Osteoblast (primary cell): Measurements from ENCODE around the gene SAP25. TPM values are rescaled to one million over a fixed set of nuclear protein-coding genes. Genes with fewer than 3 reads are reported as not detected.

ENCODE experiments used
- DNase-seq: peaks from one replicate; pipeline ENCODE4 v3.0.0; 2011; ENCODE audit warnings: low spot score, mixed read lengths; ENCODE audit not compliant: insufficient read length; ENCODE audit errors: missing footprints
- H2AFZ ChIP-seq: 2 replicates; pipeline ENCODE4 v1.6.0; 2011; ENCODE audit warnings: mild to moderate bottlenecking, low read length
- H3K27ac ChIP-seq: 2 replicates; pipeline ENCODE4 v1.5.1; 2011; ENCODE audit warnings: mild to moderate bottlenecking, low read depth, low read length, moderate library complexity
- H3K27me3 ChIP-seq: 2 replicates; pipeline ENCODE4 v1.6.0; 2012; ENCODE audit warnings: mild to moderate bottlenecking, control low read depth, inconsistent platforms, low read length, moderate library complexity; ENCODE audit not compliant: insufficient read depth
- H3K36me3 ChIP-seq: 2 replicates; pipeline ENCODE4 v1.5.1; 2011; ENCODE audit warnings: mild to moderate bottlenecking, low read length, control low read depth, moderate library complexity; ENCODE audit not compliant: insufficient read depth
- H3K4me1 ChIP-seq: 2 replicates; pipeline ENCODE4 v1.5.1; 2011; ENCODE audit warnings: mild to moderate bottlenecking, low read length, control low read depth, moderate library complexity; ENCODE audit not compliant: insufficient read depth
- H3K4me2 ChIP-seq: 2 replicates; pipeline ENCODE4 v1.6.0; 2011; ENCODE audit warnings: mild to moderate bottlenecking, low read length; ENCODE audit not compliant: insufficient read depth
- H3K4me3 ChIP-seq: fragments of 200-600 bp; sonication (generic); 3 replicates; pipeline ENCODE4 v1.5.1; 2012; ENCODE audit warnings: mild to moderate bottlenecking, low read length, inconsistent platforms; ENCODE audit not compliant: insufficient read depth
- H3K79me2 ChIP-seq: 2 replicates; pipeline ENCODE4 v1.6.0; 2012; ENCODE audit warnings: mild to moderate bottlenecking, low read length, control low read depth, inconsistent platforms; ENCODE audit not compliant: insufficient read depth
- H3K9me3 ChIP-seq: 2 replicates; pipeline ENCODE4 v1.5.1; 2011; ENCODE audit warnings: low read depth, low read length, control low read depth
- H4K20me1 ChIP-seq: 2 replicates; pipeline ENCODE4 v1.6.0; 2012; ENCODE audit warnings: mild to moderate bottlenecking, low read length, control low read depth; ENCODE audit not compliant: insufficient read depth
- total RNA-seq: library from RNA; depleted of rRNA; stranded (reverse); fragments of >200 nt; gene quantifications from 2 replicates; pipeline ENCODE4 v1.2.3, GENCODE V29; 2012
- TF ChIP-seq, protein P1 (sequence below): IDR thresholded peaks from 2 replicates; pipeline ENCODE4 v1.5.1; 2011; ENCODE audit warnings: mild to moderate bottlenecking, low read depth, low read length, moderate library complexity; ENCODE audit errors: extremely low read depth

SAP25 gene
- total RNA-seq, 1 donor: not detected

GRCh38 chr7:100578246-100579183, 4.8 kb upstream of the SAP25 start:
- no peak overlapping the region for H3K4me2 ChIP-seq
- DNase-seq: peak; percentile 27
- H3K27me3 ChIP-seq: no peaks in the 10 kb centered on the region
- TF ChIP-seq, protein P1, sequence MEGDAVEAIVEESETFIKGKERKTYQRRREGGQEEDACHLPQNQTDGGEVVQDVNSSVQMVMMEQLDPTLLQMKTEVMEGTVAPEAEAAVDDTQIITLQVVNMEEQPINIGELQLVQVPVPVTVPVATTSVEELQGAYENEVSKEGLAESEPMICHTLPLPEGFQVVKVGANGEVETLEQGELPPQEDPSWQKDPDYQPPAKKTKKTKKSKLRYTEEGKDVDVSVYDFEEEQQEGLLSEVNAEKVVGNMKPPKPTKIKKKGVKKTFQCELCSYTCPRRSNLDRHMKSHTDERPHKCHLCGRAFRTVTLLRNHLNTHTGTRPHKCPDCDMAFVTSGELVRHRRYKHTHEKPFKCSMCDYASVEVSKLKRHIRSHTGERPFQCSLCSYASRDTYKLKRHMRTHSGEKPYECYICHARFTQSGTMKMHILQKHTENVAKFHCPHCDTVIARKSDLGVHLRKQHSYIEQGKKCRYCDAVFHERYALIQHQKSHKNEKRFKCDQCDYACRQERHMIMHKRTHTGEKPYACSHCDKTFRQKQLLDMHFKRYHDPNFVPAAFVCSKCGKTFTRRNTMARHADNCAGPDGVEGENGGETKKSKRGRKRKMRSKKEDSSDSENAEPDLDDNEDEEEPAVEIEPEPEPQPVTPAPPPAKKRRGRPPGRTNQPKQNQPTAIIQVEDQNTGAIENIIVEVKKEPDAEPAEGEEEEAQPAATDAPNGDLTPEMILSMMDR: no peak
- H3K9me3 ChIP-seq: no peaks in the 10 kb centered on the region
- H4K20me1 ChIP-seq: peaks cover 23% of the 10 kb centered on the region
- peaks cover 6% of the 10 kb centered on the region for H3K4me1 ChIP-seq
- no peak overlapping the region for H3K4me3 ChIP-seq
- H2AFZ ChIP-seq: no peak overlapping the region
- H3K27ac ChIP-seq: no peak overlapping the region
- H3K36me3 ChIP-seq: peaks cover 54% of the 10 kb centered on the region
- peaks cover 25% of the 10 kb centered on the region for H3K79me2 ChIP-seq

GRCh38 chr7:100577507-100577906, 3.8 kb upstream of the SAP25 start:
- no peaks in the 10 kb centered on the region for H3K4me1 ChIP-seq
- no peak overlapping the region for H2AFZ ChIP-seq
- TF ChIP-seq, protein P1: no peak
- H3K79me2 ChIP-seq: peaks cover 17% of the 10 kb centered on the region
- H3K9me3 ChIP-seq: no peaks in the 10 kb centered on the region
- no peak overlapping the region for H3K27ac ChIP-seq
- H3K36me3 ChIP-seq: peaks cover 52% of the 10 kb centered on the region
- peak; percentile 64 for DNase-seq
- H3K27me3 ChIP-seq: no peaks in the 10 kb centered on the region
- no peak overlapping the region for H3K4me3 ChIP-seq
- H3K4me2 ChIP-seq: no peak overlapping the region
- H4K20me1 ChIP-seq: peaks cover 15% of the 10 kb centered on the region

DNA sequence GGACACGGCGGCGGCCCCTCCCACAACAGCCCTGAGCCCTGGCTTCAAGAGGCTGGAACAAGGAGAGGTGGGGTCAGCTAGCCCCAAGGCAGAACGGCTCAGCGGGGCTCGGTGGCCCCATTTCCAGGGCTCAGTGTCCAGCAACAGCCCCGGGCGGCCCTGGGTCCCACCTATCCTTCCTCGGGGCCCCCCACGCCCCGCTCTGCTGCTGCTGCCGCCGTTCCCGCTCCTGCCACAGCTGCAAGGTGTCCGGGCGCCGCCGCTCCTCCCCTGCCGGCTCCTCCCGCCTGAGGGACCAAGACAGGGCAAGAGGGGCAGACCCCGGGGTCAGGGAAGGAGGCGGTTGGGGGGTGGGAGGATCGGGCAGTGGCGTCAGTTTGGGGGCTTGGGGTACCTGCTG, 3.4 kb upstream of the SAP25 start:
- TF ChIP-seq, protein P1: no peak

DNA sequence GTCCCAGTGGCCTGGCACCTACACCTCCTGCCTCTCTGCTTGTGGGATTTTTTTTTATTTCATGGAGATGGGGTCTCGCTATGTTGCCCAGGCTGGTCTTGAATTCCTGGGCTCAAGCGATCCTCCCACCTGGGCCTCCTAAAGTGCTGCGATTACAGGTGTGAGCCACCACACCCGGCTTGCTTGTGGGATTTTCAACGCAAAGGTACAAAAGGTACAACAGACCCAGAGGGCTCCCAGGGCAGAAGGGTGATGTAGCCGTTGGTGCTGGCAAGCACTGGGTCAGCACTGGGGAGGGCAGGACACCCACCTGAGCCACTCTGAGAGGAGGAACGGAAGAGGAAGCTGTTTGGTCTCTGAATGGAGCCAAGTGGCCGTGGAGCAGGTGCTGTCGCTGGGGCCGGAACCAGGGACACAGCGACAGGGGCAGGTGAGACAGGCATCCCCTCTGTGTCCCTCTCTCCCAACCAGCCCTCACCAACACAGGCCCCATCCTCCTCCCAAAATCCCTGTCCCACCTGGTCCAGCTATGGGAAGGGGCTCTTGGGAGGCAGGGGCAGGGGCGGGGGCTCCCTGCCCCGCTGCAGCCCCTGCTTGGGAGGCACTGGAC, 2.8 kb upstream of the SAP25 start:
- peak; percentile 61 for DNase-seq
- TF ChIP-seq, protein P1: no peak
- Histone ChIP-seq H3K9me3 (no peaks in the 10 kb centered on the region), H3K27me3 (no peaks in the 10 kb centered on the region), H3K36me3 (peaks cover 42% of the 10 kb centered on the region), H3K27ac (no peak overlapping the region), H2AFZ (no peak overlapping the region), H3K4me1 (no peaks in the 10 kb centered on the region), H4K20me1 (peaks cover 9% of the 10 kb centered on the region), H3K4me2 (no peak overlapping the region), H3K79me2 (peaks cover 7% of the 10 kb centered on the region), H3K4me3 (no peak overlapping the region)

More for the DNA sequence above, 3.4 kb upstream of the SAP25 start:
- Histone ChIP-seq H4K20me1 (peaks cover 11% of the 10 kb centered on the region), H3K79me2 (peaks cover 13% of the 10 kb centered on the region), H3K4me1 (no peaks in the 10 kb centered on the region), H3K4me2 (no peak overlapping the region), H3K27ac (no peak overlapping the region), H3K9me3 (no peaks in the 10 kb centered on the region), H3K27me3 (no peaks in the 10 kb centered on the region), H2AFZ (no peak overlapping the region), H3K36me3 (peaks cover 48% of the 10 kb centered on the region), H3K4me3 (no peak overlapping the region)
- DNase-seq: no peak
